ENCODE measurements around the gene POLH.

Gene POLH

DNA sequence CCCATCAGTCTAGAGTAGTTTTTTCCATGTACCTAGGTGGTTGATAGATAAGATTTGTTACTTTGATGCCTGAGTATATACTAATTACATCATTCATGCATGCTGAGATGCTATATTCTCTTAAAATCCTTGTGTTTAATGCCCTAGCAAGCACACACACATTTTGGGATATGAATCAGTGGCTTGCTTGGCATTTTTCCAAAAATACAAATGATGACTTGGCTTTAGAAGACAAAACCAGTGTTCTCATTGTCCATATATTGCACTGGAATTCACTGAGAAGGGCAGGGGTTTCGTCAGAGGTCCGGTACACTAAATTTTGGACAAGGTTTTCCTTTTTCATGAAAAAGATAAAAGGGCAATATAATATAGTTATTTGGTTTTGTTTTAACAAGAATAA, 28.2 kb downstream of the POLH start:
- no peak for DNase-seq

DNA sequence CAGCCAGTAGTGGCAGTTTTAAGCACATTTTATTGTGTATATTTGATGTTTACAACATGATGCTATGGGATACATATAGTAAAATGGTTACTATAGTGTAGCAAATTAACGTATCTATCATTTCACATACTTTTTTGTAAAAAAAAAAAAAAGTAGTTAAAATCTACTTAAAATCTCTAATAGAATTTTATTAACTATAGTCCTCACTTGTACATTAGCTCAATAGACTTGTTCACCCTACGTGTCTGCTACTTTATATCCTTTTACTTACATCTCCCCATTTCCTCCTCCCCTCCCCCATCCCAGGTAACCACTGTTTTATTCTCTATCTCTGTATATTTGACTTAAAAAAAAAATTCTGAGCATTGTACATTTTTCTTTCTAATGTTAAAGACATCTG, 30.0 kb downstream of the POLH start:
- no peak for DNase-seq

DNA sequence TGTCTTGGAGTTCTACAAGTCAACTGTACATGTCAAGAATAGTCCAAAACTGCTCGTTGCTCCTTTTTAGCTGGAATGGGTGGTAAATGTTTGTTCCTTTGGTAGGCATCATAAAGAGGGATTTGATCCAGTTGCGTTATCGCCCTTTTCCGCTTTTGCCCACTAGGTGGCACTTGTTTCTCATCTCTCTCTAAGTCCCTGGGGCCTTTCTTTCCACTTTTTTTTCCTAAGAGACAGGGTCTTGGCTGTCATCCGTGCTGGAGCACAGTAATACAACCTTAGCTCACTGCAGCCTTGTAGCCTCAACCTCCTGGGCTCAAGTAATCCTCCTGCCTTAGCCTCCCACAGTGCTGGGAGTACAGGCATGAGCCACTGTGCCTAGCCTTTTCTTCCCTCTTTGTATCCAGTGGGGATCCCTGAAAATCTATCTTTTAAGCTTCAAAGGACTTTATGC, 32.4 kb downstream of the POLH start:
- peak in 36 of 56 donors; percentile 4 to 82 (median 30) for DNase-seq

DNA sequence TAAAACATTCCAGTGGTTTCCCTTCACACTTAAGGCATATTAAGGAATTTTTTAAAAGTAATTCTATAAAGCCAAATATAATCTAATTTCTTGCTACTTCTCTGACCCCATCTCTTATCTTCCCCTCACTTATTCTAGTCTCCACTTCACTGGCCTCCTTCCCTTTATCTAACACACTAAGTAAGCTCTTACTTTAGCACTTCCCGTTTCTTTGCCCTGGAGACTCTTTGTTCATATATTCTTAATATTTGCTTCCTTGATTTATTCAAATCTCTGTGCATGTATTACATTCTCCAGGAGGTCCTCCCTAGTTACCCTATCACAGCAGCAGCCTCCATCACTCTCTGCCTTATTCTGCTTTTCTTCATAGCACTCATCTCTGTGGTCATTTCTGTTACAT, 32.8 kb downstream of the POLH start:
- no peak for DNase-seq

DNA sequence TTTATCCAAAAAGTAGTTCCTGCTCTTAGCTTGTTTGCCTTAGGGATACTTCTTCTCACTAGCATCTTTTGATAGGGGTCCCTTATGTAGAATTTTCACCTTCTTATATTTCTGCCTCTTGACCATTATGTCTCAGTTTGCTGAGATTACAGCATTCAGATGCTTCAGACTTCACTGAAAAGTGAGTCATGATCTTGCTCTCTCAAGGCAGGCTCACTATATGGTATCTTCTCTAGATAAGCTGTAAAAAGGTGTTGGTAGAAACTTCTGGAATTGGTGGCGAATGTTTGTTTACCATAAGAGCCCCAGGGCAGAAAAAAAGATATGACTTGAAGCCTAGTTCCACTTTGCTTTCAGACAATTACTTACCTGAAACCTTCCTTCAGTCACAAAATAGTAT, 33.4 kb downstream of the POLH start:
- no peak for DNase-seq

DNA sequence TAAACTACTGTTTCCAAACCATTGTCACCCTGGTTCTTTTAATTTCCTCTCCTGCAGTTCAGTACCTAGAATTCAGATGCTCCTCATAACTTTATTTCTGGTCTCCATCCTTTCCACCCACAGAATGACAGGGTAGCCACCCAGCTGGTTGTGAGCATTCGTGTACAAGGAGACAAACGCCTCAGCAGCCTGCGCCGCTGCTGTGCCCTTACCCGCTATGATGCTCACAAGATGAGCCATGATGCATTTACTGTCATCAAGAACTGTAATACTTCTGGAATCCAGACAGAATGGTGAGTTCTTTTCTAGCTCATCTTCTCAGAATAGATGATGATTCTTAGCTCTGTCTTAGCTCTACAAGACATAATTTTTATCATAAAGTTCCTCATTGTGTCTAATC, 34.4 kb downstream of the POLH start:
- DNase-seq, result no peak

DNA sequence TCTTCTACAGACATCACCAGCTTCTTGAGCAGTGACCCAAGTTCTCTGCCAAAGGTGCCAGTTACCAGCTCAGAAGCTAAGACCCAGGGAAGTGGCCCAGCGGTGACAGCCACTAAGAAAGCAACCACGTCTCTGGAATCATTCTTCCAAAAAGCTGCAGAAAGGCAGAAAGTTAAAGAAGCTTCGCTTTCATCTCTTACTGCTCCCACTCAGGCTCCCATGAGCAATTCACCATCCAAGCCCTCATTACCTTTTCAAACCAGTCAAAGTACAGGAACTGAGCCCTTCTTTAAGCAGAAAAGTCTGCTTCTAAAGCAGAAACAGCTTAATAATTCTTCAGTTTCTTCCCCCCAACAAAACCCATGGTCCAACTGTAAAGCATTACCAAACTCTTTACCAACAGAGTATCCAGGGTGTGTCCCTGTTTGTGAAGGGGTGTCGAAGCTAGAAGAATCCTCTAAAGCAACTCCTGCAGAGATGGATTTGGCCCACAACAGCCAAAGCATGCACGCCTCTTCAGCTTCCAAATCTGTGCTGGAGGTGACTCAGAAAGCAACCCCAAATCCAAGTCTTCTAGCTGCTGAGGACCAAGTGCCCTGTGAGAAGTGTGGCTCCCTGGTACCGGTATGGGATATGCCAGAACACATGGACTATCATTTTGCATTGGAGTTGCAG, 37.9 kb downstream of the POLH start:
- no peak for DNase-seq

DNA sequence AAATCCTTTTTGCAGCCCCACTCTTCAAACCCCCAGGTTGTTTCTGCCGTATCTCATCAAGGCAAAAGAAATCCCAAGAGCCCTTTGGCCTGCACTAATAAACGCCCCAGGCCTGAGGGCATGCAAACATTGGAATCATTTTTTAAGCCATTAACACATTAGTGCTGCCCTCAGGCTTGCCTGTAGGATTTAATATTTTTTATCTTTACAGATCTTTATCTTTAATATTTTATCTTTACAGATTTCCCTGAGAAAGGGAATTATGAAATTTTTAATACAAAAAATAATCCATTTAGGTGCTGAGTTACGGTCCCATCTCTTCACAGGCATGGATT, 38.4 kb downstream of the POLH start:
- DNase-seq, result no peak

DNA sequence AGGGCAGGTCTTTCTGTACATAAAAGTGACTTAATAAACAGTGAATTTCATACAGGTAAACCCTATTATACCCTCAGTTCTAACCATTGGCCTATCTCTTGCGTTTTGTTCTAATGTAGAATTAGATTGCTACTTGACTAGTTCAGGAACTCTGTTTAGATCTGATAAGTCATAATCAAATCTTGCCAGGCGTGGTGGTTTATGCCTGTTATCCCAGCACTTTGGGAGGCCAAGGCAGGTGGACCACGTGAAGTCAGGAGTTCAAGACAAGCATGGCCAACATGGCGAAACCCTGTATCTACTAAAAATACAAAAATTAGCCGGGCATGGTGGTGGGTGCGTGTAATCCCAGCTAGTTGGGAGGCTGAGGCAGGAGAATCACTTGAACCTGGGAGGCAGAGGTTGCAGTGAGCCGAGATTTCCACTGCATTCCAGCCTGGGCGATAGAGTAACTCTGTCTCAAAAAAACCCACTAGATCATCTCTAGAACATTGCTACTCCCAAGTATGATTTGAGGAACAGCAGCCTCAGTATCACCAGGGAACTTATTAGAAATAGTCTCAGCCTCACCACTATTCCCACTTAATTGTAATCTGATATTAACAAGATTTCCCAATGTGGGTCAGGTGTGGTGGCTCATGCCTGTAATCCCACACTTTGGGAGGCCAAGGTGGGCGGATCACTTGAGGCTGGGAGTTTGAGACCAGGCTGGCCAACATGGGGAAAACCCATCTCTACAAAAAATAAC, 40.9 kb downstream of the POLH start:
- DNase-seq, result no peak

DNA sequence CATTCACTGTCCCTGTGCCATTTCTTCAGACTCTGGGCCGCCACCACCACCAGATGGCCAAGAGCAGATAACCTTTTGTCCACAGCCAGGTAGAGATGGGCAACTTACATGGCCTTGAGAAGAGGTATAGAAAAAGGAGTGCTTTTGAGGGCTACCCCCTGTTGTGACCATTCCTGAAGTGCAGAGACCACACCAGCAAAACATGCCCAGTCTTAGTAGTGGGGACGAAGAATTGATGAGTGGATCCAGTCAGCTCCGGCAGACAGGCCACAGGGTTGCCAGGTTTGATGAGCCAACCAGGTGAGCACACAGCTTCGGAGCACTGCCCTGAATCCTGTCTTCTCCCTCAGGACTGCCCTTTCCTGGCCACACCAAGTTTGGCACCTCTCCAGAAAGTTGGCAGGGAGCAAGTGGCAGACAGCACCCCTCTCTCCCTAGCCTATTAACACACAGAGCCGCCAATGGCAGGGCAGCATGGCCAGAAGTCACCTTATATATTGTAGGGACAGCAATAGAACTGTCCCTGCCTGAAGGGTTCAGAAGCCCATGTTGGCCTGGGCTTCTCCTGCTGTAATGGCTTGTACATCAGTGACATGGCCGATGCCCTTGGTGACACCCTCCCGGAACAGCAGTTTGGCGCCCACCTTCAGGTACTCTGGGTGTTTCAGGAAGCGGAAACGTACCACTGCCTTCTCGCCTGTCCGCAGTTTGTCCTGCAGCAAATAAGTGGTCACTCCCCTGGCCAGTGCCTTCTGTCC, 45.3 kb downstream of the POLH start:
- no peak for DNase-seq

DNA sequence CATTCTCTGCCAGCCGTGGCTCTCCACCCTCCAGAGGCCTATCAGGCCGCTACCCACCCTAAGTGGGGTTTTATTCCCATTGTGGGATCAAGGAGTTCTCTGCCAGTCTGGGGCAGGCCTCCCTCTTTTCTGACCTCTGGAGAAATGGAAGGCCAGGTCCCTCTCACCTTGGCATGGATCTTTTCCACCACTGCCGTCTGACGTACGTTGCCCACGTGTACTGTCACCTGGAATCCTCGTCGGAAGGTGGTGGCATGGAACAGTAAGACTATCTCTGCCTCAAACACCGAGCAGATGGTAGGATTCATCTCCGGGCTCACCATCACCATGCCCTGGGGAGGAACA, 45.8 kb downstream of the POLH start:
- DNase-seq, result no peak

DNA sequence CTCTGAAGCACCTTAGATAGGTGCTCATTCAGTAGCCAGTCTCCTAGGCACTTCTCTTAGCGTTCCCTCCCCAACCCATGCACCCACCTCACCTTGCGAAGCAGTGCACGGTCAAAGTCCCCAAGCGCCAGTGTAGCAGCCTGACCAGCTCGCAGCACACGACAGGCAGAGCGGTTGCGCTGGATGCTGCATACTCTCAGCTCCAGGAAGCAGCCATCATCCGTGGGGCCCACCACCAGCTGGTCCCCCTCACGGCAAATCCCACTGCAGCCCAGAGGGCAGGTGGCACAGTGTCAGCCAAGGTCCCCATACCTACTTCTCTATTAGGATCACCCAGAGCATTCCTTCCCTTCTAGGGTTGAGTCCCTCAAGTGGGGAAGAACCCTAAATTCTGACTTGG, 46.6 kb downstream of the POLH start:
- DNase-seq, result no peak

DNA sequence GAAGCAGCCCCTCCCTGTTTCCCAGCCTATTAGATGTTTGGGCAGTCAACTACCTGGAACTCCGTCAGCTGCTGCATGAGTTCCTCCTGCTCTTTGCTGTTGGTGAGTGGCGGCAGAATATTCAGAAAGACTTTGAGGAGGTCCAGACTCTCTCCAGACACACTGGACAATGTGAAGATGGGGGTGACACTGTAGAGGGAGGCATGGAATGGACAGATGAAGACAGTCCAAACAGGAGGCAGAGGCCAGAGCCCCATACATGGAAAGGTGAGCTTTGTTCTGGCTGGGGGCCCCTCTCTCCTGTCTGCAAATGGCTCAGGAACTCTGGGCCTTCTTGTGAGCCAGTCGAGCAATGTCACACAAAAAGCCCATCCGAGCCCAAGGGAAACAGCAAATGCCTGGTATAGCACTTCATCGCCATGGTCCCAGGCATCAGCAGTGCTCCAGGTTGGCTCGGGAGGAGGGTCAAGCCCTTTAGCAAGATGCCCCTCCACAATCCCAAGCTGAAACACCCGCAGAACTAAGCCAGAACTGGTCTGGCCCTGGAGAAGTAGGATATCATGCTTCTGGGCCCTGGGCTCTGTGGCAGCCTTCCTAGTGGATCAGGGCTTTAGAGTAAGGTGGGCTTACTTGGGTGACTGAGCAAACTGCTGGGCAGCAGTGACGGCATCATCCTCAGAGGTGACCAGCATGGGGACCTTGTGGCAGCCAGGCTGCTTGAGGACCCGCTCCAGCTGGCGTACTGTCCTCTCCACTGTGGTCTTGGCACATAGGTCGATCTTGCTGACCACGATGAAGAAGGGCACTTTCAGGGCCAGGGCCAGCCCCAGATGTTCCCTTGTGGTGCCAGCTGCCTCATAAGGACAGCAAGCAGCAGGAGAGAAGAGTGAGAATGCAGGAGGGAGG, 48.1 kb downstream of the POLH start:
- DNase-seq, result no peak

DNA sequence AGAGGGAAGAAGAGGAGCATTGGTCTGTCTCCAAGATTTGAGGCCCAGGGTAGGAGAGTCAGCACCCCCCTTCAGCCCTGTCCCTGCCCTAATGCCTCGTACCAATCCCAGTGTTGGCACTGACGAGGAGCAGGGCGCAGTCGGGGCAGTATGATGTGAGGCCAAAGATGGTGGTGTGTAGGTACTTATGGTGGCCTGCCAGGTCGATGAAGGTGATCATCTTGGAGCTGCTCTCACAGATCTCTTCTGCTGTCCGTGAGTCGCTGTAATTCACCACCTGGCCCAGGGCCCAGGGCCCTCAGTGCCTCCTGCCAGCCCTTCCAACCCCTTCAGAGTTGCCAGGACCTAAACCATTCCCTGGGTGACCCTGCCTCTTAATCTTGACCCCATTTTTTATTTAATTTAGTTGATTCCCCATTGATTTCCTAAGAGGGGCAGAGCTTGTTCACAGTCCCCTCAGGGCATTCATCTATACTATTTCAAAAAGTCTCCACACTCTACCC, 48.9 kb downstream of the POLH start:
- DNase-seq, result no peak

DNA sequence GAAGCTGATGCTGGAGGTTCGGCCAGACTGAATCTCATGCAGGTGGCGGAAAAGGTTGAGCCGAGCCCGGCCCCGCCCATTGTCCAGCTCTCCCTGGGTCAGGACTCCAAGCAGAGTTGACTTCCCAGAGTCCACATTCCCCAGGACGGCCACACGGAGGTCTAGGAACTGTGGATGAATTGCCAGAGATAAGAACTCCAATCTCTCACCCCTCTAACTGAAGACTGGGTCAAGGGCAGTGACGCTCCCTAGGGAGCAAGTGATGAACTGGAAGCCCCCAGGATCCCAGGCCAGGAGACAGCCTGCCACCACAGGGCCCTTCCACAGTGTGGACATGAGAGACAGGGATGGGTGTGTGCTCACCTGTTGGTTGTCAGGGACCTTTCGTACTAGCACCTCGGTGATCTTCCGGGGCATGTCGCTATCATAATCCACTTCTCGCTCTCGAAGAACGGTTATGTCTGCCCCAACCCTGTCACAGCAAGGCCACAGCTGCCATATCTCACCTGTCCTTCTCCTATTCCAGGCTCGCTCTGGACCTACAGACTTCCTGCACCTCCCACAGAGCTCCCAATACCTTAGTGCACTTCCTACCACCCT, 49.5 kb downstream of the POLH start:
- DNase-seq, result no peak

DNA sequence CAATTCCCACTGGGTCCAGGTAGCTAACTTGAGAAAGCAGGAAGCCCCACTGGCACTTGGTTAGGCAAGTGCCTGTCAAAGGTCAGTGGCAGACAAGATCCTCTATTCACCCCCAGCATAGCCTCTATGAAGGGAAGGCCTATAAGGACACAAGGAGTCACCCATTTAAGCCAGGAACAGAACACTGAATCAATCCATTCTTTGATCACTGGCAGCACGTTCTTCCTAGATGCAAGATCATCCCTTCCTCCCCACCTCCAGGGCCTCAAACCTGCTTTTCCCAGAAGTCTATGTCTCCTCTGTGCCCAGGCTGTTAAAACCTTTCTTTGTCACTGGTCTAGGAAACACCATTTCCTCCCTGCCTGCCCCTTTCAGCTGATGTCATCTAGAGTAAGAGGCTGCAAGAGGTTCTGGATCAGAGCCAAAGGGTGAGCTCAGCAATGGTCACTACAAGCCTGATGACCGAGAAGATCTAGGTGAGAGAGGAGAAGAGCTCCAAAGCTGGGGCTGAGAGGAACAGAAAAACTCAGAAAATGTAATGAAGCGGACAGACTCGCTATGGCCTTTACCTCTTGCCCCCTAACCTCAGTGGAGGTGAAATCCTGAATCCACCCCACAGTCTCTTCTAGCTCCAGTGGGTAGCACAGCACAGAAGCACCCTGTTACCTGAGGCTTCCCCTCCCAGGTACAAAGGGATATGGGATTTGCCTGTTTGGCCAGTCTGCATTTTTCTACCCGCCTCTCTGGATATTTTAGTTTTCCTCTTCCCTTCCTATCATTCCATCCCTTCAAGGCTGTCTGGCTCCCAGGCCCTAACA, 51.2 kb downstream of the POLH start:
- DNase-seq, result peak in 17 of 56 donors; percentile 3 to 74 (median 20)

DNA sequence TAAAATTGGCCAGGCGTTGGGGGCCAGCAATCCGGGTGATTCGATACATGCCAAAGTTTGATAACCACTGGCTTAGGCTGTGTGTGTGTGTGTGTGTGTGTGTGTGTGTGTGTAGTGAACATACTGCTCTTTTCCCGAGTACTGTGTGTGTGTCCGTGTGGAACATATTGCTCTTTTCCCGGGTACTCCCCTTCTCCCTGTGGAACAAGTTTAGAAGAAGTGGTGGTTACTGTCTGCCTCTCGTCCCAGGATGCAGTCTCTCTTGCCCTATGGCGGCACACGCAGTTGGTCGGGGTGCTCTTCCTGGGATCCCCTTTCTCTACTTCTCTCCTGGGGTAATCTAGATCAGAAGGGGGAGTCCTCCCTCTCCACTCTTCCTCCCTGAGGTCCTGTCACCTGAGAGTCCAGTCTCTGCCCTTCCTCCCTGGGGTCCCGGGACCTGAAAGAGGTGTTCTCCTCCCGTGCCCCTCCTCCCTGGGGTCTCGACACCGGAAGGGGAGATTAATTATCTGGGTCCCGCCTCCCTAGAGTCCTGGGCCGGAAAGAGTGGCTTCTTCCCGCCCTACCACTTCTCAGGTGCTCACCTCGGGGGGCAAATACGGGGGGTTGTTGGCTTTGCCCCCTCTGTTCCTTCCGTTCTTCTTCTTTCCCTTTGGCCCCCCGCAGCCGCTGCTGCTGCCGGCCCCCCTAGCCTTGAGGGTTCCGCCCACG, 52.6 kb downstream of the POLH start:
- DNase-seq, result peak in 10 of 56 donors; percentile 20 to 57 (median 38)

DNA sequence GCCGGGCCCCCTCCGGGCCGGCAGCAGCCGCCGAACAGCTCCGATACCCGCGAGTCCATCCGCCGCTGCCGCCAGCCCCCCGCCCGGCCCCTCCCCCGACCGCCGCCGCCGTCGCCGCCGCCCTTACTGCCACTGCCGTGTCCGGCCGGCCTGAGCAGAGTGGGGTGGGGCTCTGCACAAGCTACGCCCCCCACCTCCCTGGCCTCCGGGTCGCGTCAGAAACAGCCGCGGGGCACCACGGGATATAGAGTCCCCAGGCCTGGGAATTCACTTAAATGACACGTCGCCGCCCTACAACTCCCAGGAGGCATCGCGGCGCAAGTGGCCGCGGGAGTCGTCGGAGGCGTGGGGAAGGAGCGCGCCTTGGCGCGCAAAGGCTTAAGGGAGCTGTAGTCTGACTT, 53.1 kb downstream of the POLH start, which contains the start of gene GTPBP2:
Gene GTPBP2, minus strand, starts transcription at position 161 of the 401 bp plus-strand sequence. Its CDS starts 102 bp downstream, at position 59.
- DNase-seq, result peak; percentile 50 to 100 (median 99)

Data from amygdala (tissue), 56 donors.